A549 (cell line): Measurements from ENCODE around the gene TRPV3. TPM values are rescaled to one million over a fixed set of nuclear protein-coding genes. Genes with fewer than 3 reads are reported as not detected.

Experiments
- ATAC-seq, 2 experiments: fragments of 200-7000 bp in 1 of 2; fragments of >200 bp in 1 of 2; cut with Nextera tagmentation in 1 of 2; cut with Tn5 transposase in 1 of 2; 3 replicates each; pipeline versions ENCODE4 v1.8.0 to v1.9.1; 2018 to 2020; ENCODE audit warnings: mild to moderate bottlenecking in 1 of 2, moderate library complexity in 1 of 2
- CTCF ChIA-PET: fragments of 300-600 bp; sonication (Branson Sonifier 250); formaldehyde crosslinking; extraction: SDS; loops from one replicate; lab custom pipeline; 2021; ENCODE audit warnings: antibody characterized with exemption, inconsistent platforms; lab: Yijun Ruan, JAX
- POLR2A ChIA-PET: fragments of 350-600 bp; formaldehyde crosslinking; extraction: SDS; loops from one replicate; lab custom pipeline; 2021; ENCODE audit warnings: antibody characterized with exemption, inconsistent platforms; lab: Yijun Ruan, JAX
- DNase-seq, 2 experiments: peaks; one replicate each; pipeline versions ENCODE4 v3.0.0 to v3.0.0-alpha.2; 2011 to 2016; ENCODE audit warnings: low read depth in 1 of 2, low spot score in 1 of 2
- FAIRE-seq: peaks from 2 replicates; lab custom pipeline; 2011; peaks lifted over from hg19 to GRCh38; lab: Jason Lieb, UNC
- H3K27ac ChIP-seq, 2 experiments: fragments of >200 bp; sonication (Bioruptor Twin); formaldehyde crosslinking; 3 replicates each; pipeline ENCODE4 v1.5.1; 2016 to 2017
- H3K4me1 ChIP-seq: fragments of >200 bp; sonication (Bioruptor Twin); formaldehyde crosslinking; 3 replicates; pipeline ENCODE4 v1.6.1; 2016
- H3K4me2 ChIP-seq: fragments of >200 bp; sonication (Bioruptor Twin); formaldehyde crosslinking; 3 replicates; pipeline ENCODE4 v1.6.1; 2016
- H3K4me3 ChIP-seq: fragments of >200 bp; sonication (Bioruptor Twin); formaldehyde crosslinking; 3 replicates; pipeline ENCODE4 v1.5.1; 2016
- H3K9me3 ChIP-seq: fragments of >200 bp; sonication (Bioruptor Twin); formaldehyde crosslinking; 3 replicates; pipeline ENCODE4 v1.6.1; 2016
- BCL3 ChIP-seq: fragments of >200 bp; sonication (Bioruptor Twin); formaldehyde crosslinking; IDR thresholded peaks from 3 replicates; pipeline ENCODE4 v1.6.1; 2016
- CBX2 ChIP-seq: fragments of 200-600 bp; sonication (generic); IDR thresholded peaks from 2 replicates; pipeline ENCODE4 v1.6.1; 2016; ENCODE audit warnings: low read depth, mild to moderate bottlenecking, borderline replicate concordance
- CHD2 ChIP-seq: fragments of 150-350 bp; IDR thresholded peaks from 2 replicates; pipeline ENCODE4 v1.6.1; 2014; ENCODE audit warnings: low read length; ENCODE audit not compliant: partially characterized antibody
- CTCF ChIP-seq: fragments of >200 bp; sonication (Bioruptor Twin); formaldehyde crosslinking; IDR thresholded peaks from 3 replicates; pipeline ENCODE4 v1.5.1; 2016
- EHMT2 ChIP-seq: fragments of 200-600 bp; sonication (generic); IDR thresholded peaks from 2 replicates; pipeline ENCODE4 v1.6.1; 2016; ENCODE audit warnings: antibody characterized with exemption, low read depth, mild to moderate bottlenecking, moderate library complexity
- ELK1 ChIP-seq: fragments of 150-350 bp; IDR thresholded peaks from 2 replicates; pipeline ENCODE4 v1.6.1; 2014; ENCODE audit warnings: low read depth, mild to moderate bottlenecking, low read length
- EP300 ChIP-seq, 2 experiments: fragments of >200 bp; sonication (Bioruptor Twin); formaldehyde crosslinking; IDR thresholded peaks; 2 replicates in 1 of 2; 3 replicates in 1 of 2; pipeline ENCODE4 v1.6.1; 2016 to 2017
- ESRRA ChIP-seq: fragments of 150-350 bp; IDR thresholded peaks from 2 replicates; pipeline ENCODE4 v1.6.1; 2014; ENCODE audit warnings: mild to moderate bottlenecking, low read length, borderline replicate concordance
- FOSB ChIP-seq: fragments of 250-450 bp; sonication (Bioruptor Pico); IDR thresholded peaks from 2 replicates; pipeline ENCODE4 v1.5.0; 2020; ENCODE audit warnings: mild to moderate bottlenecking, moderate library complexity
- FOSL2 ChIP-seq, 2 experiments: fragments of 450-650 bp in 1 of 2; fragments of >200 bp in 1 of 2; sonication (Bioruptor Twin) in 1 of 2; formaldehyde crosslinking; IDR thresholded peaks; 2 replicates each; pipeline versions ENCODE4 v1.5.0 to v1.6.1; 2016 to 2020; ENCODE audit warnings: mild to moderate bottlenecking in 1 of 2, moderate library complexity in 1 of 2
- FOXS1 ChIP-seq: fragments of 250-450 bp; sonication (Bioruptor Pico); IDR thresholded peaks from 2 replicates; pipeline ENCODE4 v1.5.0; 2020; ENCODE audit warnings: mild to moderate bottlenecking, moderate library complexity
- HDAC2 ChIP-seq: fragments of 200-600 bp; sonication (generic); IDR thresholded peaks from 2 replicates; pipeline ENCODE4 v1.6.1; 2016
- HES2 ChIP-seq: fragments of >200 bp; sonication (Bioruptor Twin); formaldehyde crosslinking; IDR thresholded peaks from 2 replicates; pipeline ENCODE4 v1.6.1; 2016
- HMGXB4 ChIP-seq: fragments of 250-450 bp; sonication (Bioruptor Pico); IDR thresholded peaks from 2 replicates; pipeline ENCODE4 v1.5.0; 2021; ENCODE audit warnings: mild to moderate bottlenecking, moderate library complexity, borderline replicate concordance
- HOXB13 ChIP-seq: fragments of 250-450 bp; sonication (Bioruptor Pico); IDR thresholded peaks from 2 replicates; pipeline ENCODE4 v1.5.0; 2020; ENCODE audit warnings: low read depth, mild to moderate bottlenecking, moderate library complexity
- JUN ChIP-seq, 2 experiments: fragments of >200 bp; sonication (Bioruptor Twin); formaldehyde crosslinking; IDR thresholded peaks; 2 replicates in 1 of 2; 3 replicates in 1 of 2; pipeline ENCODE4 v1.6.1; 2016 to 2017
- KDM1A ChIP-seq: fragments of 200-600 bp; sonication (generic); IDR thresholded peaks from 2 replicates; pipeline ENCODE4 v1.6.1; 2016; ENCODE audit warnings: low read depth, mild to moderate bottlenecking
- MAFK ChIP-seq: fragments of 450-650 bp; IDR thresholded peaks from 2 replicates; pipeline ENCODE4 v1.6.1; 2014; ENCODE audit not compliant: partially characterized antibody
- POLR2A ChIP-seq: IDR thresholded peaks from 2 replicates; pipeline ENCODE4 v1.6.1; 2012; ENCODE audit warnings: mild to moderate bottlenecking, low read length
- POLR2AphosphoS2 ChIP-seq: conservative IDR thresholded peaks from 2 replicates; pipeline ENCODE4 v1.6.1; 2012; ENCODE audit warnings: low read length, improper control_type of control experiment, inconsistent platforms
- RFX5 ChIP-seq: fragments of 450-650 bp; IDR thresholded peaks from 2 replicates; pipeline ENCODE4 v1.7.1; 2014; ENCODE audit warnings: antibody characterized with exemption, mild to moderate bottlenecking, moderate library complexity
- RNF2 ChIP-seq: fragments of 200-600 bp; sonication (generic); IDR thresholded peaks from 2 replicates; pipeline ENCODE4 v1.6.1; 2016; ENCODE audit warnings: low read depth, mild to moderate bottlenecking, antibody characterized with exemption, moderate library complexity, borderline replicate concordance
- SMC3 ChIP-seq: fragments of >200 bp; sonication (Bioruptor Twin); formaldehyde crosslinking; IDR thresholded peaks from 3 replicates; pipeline ENCODE4 v1.6.1; 2018; ENCODE audit warnings: inconsistent platforms
- TP53 ChIP-seq: fragments of 250-450 bp; sonication (Bioruptor Pico); IDR thresholded peaks from 2 replicates; pipeline ENCODE4 v1.5.0; 2021; ENCODE audit warnings: mild to moderate bottlenecking, moderate library complexity
- ZC3H11A ChIP-seq: fragments of 450-650 bp; IDR thresholded peaks from 2 replicates; pipeline ENCODE4 v1.6.1; 2014; ENCODE audit warnings: antibody characterized with exemption, mild to moderate bottlenecking
- ZSCAN20 ChIP-seq: fragments of 250-450 bp; sonication (Bioruptor Pico); IDR thresholded peaks from 2 replicates; pipeline ENCODE4 v1.8.0; 2022; ENCODE audit warnings: mild to moderate bottlenecking, moderate library complexity
- WGBS: methylation state at CpG from one replicate; pipeline ENCODE4 v1.1.6; 2017; ENCODE audit errors: missing lambda C conversion rate; 5-methylcytosine and 5-hydroxymethylcytosine counted together
- polyA plus RNA-seq, 4 experiments: library from polyadenylated mRNA; depleted of rRNA in 3 of 4; stranded (reverse); fragments of >200 nt; fragmentation: RNase III in 1 of 4; extraction: RNeasy Plus Mini Kit Qiagen cat#74134 plus additional on column Dnase treatment in 1 of 4; gene quantifications; 2 replicates in 3 of 4; 3 replicates in 1 of 4; pipeline ENCODE4 v1.2.3, GENCODE V29; 2011 to 2017
- TF ChIP-seq, protein P1 (sequence below): IDR thresholded peaks from 2 replicates; pipeline ENCODE4 v1.6.1; 2012
- TF ChIP-seq, protein P2 (sequence below): fragments of 450-650 bp; IDR thresholded peaks from 2 replicates; pipeline ENCODE4 v1.6.1; 2014; ENCODE audit warnings: antibody characterized with exemption

Gene TRPV3
- polyA plus RNA-seq, 2 of the 4 experiments (the other 2 are of a cell fraction): 0.46 to 1.2 TPM

DNA sequence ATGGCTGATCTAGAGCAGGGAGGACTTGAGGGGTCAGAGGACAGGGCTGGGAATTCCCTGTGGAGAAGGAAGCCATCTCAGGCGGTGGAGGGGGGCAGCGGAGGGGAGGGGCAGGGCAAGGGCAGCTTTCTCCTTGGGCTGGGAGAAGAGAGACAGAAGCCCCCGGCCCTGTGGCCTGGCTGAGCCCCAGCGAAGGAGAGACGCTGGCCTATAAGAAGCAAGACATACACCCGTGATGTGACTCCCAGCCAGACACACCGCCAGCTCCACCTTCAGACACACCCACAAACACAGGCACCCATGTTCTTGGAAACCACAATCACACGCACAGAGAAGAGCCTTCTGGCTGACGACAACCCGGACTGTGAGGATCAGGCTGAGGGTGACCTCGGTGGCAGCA is 10.0 kb downstream of the TRPV3 start (continued):
- TF ChIP-seq HDAC2 (no peak), FOSB (CRISPR knock-in tag) (no peak)

DNA sequence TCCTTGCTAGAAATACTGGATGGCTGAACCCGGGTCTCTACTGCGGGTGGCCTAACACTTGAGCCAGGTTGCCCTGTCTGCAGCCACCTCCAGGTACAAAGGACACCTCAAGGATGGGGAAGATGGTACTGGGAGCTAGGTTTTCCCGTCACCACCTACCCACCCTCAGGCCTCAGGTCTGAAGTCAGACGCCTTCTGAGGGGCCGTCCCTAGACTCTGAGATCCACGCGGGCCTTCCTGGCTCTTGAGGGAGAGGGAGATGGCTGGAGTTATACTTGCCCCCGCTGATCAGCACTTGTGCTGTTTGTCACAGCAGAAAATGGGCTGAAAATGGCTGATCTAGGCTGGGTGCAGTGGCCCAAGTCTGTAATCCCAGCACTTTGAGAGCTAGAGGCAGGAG is 10.6 kb downstream of the TRPV3 start:
- ATAC-seq: no peak
- H3K27ac ChIP-seq: no peak overlapping the region
- H3K4me3 ChIP-seq: no peak overlapping the region
- no peak for FAIRE-seq
- ChIA-PET CTCF (interaction anchor here (0.6 to 0.9 kb wide), 2 partner anchors 10 to 756 kb away, joined by 3 to 8 read pairs; no protein-coding TSS in a partner anchor), POLR2A (no interaction called here)
- H3K4me2 ChIP-seq: no peak overlapping the region
- TF ChIP-seq POLR2A: no peak
- no peak for TF ChIP-seq POLR2AphosphoS2
- TF ChIP-seq FOSL2 (IDR thresholded peaks at IDR 0.05): no peak
- TF ChIP-seq FOSL2 (CRISPR knock-in tag; IDR thresholded peaks at IDR 0.05): no peak
- TF ChIP-seq TP53 (CRISPR knock-in tag): no peak
- TF ChIP-seq ZC3H11A: no peak
- TF ChIP-seq HOXB13 (CRISPR knock-in tag): no peak
- TF ChIP-seq EHMT2: no peak
- no peak for TF ChIP-seq BCL3
- no peak for TF ChIP-seq EP300 (IDR thresholded peaks at IDR 0.05)
- TF ChIP-seq FOXS1 (CRISPR knock-in tag): no peak
- no peak for TF ChIP-seq ZSCAN20 (CRISPR knock-in tag)
- no peak for TF ChIP-seq SMC3
- TF ChIP-seq CBX2: no peak
- no peak for TF ChIP-seq HMGXB4 (CRISPR knock-in tag)
- no peak for TF ChIP-seq RFX5
- no peak for TF ChIP-seq CHD2
- TF ChIP-seq CTCF: no peak
- 89% methylated on average over 8 of the region's 8 CpGs for WGBS
- no peaks in the 10 kb centered on the region for H3K9me3 ChIP-seq
- DNase-seq: no peak
- H3K4me1 ChIP-seq: no peaks in the 10 kb centered on the region

DNA sequence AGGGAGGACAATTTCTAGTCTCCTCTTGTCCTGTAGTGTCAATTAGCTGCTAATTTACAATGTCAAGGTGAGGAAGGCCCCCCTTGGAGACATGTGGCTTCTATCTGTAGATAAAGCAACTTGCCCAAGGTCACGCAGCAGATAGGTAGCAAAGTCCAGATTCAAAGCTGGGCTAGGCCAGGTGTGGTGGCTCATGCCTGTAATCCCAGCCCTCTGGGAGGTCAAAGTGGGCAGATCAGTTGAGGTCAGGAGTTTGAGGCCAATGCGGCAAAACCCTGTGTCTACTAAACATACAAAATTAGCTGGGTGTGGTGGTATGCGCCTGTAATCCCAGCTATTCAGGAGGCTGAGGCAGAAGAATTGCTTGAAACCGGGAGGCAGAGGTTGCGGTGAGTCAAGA is 11.1 kb downstream of the TRPV3 start:
- H3K27ac ChIP-seq: no peak overlapping the region
- WGBS: 100% methylated on average over 1 of the region's 5 CpGs
- no peak overlapping the region for H3K4me2 ChIP-seq
- no peaks in the 10 kb centered on the region for H3K4me1 ChIP-seq
- FAIRE-seq (no peak), DNase-seq (no peak), ATAC-seq (no peak)
- no peak overlapping the region for H3K4me3 ChIP-seq
- POLR2A ChIA-PET: no interaction called here
- no peaks in the 10 kb centered on the region for H3K9me3 ChIP-seq
- CTCF ChIA-PET: interaction anchor here (0.6 kb wide), 1 partner anchor 757 kb away, joined by 8 read pairs; no protein-coding TSS in a partner anchor
- TF ChIP-seq JUN (IDR thresholded peaks at IDR 0.05) (no peak), KDM1A (no peak), ZC3H11A (no peak), HES2 (no peak), POLR2A (no peak), RNF2 (no peak), RFX5 (no peak), MAFK (no peak), ESRRA (no peak), ZSCAN20 (CRISPR knock-in tag) (no peak), FOSL2 (IDR thresholded peaks at IDR 0.05) (no peak), FOSL2 (CRISPR knock-in tag; IDR thresholded peaks at IDR 0.05) (no peak), ELK1 (no peak), CHD2 (no peak)
- TF ChIP-seq, protein P1, sequence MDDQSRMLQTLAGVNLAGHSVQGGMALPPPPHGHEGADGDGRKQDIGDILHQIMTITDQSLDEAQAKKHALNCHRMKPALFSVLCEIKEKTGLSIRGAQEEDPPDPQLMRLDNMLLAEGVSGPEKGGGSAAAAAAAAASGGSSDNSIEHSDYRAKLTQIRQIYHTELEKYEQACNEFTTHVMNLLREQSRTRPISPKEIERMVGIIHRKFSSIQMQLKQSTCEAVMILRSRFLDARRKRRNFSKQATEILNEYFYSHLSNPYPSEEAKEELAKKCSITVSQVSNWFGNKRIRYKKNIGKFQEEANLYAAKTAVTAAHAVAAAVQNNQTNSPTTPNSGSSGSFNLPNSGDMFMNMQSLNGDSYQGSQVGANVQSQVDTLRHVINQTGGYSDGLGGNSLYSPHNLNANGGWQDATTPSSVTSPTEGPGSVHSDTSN: no peak
- TF ChIP-seq, protein P2, sequence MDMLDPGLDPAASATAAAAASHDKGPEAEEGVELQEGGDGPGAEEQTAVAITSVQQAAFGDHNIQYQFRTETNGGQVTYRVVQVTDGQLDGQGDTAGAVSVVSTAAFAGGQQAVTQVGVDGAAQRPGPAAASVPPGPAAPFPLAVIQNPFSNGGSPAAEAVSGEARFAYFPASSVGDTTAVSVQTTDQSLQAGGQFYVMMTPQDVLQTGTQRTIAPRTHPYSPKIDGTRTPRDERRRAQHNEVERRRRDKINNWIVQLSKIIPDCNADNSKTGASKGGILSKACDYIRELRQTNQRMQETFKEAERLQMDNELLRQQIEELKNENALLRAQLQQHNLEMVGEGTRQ: no peak
